Hypothalamus (tissue), 51 donors: ENCODE results near the gene AGBL4.
"Not testable (repeated sequence)": the region's sequence is repeated elsewhere in the genome, so short reads cannot be mapped to it uniquely, and the experiment has no call there.

Source experiments
- DNase-seq, 51 donors: peaks; one replicate each; lab custom pipeline; 2025; lab: John Stamatoyannopoulos, UW

Gene AGBL4

DNA sequence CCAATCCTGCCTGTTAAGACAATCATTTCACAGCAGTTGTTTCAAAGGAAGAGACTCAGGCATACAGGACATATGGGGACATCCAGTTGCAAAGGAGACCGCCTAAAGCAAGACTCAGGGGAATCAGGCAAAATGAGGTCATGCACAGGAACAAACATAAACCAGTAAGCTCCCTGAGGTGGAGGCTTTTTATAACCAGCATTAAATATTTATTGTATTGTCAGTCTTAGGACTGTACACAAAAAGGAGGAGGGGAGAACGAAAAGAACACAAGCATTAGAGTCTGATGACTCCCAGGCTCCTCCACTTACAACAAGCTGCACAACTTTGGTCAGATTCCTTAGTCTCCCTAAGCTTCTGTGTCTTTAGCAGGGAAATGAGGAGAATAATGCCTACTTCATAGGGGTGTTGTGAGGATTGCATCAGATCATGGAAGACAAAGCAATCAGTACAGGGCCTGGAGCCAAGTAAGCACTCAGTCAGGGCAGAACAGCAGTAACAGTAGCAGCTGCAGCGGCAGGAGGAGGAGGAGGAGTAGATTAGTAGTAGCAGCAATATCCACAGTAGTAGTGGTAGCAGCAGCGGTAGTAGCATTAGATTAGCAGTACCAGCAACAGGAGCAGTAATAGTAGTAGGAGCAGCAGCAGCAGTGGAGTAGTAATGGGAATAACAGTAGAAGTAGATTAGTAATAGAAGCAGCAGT, 1497.6 kb downstream of the AGBL4 start:
- peak in 38 of 51 donors; percentile 1 to 77 (median 30) for DNase-seq

DNA sequence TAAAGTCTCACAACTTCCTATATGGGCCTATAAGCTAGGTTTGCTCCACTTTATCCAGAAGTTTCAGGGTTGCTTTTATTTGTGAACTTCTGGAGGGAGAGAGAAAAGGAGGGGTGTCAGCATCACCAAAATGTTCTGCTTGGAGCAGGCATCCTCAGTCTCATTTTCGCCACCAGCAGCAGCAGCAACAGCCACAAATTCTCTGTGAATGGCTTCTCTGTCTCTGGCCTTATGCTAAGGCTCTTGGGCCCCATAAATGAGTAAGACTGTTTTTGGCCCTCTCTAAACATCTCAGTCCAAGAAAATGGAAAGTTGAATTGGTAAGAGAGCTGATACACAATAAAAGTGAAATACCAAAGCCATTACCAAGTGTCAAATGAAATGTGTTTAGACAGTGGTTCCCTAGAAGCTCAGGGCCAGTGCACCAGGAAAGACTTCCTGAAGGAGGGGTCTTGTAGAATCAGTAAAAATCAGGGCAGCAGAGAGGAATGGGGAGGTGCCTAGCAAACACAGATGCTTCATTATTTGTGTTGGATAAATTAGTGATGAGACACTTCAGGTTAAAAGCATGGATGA, 1498.8 kb downstream of the AGBL4 start:
- peak in 16 of 51 donors; percentile 1 to 56 (median 10) for DNase-seq

DNA sequence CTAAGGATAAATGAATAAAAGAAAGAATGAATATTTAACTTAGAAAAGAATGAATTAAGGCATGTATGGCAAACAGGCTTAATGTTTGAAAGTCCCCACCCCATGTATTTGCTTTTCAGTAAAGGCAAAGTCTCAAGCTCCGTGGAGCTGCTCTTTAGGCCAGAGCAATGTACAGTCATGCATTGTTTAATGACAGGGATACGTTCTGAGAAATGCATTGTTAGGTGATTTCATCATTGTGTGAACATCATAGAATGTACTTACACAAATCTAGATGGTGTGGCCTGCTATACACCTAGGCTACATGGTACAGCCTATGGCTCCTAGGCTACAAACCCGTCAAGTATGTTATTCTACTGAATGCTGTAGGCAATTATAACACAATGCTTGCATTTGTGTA, 1500.2 kb downstream of the AGBL4 start:
- DNase-seq = no peak

DNA sequence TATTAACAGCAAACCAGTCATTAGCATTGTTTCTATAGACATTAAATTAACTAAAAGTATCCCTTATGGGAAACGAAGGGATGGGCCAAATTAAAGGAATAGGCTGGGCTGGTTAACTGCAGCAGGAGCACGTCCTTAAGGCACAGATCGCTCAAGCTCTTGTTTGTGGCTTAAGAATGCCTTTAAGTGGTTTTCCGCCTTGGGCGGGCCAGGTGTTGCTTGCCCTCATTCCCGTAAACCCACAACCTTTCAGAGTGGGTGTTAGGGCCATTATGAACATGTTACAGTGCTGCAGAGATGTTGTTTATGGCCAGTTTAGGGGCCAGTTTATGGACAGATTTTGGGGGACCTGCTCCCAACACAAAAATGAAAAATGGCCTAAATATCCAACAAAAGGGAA, 1503.9 kb downstream of the AGBL4 start:
- DNase-seq = not testable (repeated sequence)

DNA sequence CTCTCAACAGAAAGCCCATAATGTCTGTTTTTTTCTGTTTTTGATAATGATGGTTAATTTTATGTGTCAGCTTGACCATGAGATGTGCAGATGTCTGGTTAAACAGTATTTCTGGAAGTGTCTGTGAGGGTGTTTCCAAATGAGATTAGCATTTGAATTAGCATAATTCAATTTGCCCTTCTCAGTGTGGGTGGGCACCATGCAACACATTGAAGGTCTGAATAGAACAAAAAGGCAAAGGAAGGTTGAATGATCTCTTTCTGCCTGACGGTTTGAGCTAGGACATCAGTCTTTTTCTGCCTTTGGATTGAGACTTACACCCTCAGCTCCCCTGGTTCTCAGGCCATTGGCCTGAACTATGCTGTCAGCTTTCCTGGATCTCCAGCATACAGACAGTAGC, 1516.9 kb downstream of the AGBL4 start:
- no peak for DNase-seq

DNA sequence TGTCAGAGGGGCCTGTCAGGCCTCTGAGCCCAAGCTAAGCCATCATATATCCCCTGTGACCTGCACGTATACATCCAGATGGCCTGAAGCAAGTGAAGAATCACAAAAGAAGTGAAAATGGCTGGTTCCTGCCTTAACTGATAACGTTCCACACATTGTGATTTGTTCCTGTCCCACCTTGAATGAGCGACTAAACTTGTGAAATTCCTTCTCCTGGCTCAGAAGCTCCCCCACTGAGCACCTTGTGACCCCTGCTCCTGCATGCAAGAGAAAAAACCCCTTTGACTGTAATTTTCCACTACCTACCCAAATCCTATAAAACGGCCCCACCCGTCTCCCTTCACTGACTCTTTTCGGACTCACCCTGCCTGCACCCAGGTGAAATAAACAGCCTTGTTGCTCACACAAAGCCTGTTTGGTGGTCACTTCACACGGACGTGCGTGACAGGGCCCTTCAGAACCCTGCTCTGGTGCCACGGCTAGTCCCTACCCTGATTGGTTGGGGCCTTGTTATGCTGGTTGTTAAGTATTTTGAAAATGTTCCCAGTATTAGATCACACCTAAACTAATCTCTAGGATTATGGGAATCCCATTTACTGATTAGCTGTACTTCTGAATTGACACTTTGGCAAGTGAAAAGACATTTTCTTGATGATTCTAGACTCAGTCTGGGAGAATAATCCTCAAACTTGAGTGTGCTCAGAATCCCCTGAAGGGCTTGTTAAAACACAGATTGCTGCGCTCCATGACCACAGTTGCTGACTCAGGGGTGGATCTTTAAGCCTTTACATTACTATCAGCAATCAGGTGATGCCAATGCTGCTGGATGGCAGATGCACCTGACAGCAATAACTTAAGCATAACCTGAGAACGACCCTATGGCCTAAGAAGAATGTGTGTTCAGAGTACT, 1523.0 kb downstream of the AGBL4 start:
- no peak for DNase-seq

DNA sequence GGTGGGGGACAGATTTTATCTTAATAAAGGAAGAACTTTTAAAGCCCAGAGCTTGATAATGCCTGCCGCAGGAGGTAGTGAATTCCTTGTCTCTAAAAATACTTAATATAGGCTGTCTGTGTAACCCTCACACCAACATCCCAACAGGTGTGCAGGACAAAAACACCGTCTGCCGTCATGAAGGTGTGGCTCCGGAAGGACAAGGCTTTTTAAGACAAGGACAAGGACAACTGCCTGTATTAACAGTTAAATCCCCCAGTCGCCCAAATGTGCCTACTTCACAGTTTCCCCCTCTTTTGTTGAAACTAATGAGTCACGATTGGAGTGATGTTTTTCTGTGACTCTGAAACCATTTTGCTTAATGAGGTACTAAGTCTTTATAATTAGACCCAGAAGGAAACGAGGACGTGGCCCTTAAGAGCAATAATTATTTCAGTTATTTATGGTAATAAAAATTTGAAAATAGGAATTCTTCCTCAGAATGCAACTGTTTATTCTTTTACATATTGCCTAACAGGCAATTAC, 1524.5 kb downstream of the AGBL4 start:
- no peak for DNase-seq

DNA sequence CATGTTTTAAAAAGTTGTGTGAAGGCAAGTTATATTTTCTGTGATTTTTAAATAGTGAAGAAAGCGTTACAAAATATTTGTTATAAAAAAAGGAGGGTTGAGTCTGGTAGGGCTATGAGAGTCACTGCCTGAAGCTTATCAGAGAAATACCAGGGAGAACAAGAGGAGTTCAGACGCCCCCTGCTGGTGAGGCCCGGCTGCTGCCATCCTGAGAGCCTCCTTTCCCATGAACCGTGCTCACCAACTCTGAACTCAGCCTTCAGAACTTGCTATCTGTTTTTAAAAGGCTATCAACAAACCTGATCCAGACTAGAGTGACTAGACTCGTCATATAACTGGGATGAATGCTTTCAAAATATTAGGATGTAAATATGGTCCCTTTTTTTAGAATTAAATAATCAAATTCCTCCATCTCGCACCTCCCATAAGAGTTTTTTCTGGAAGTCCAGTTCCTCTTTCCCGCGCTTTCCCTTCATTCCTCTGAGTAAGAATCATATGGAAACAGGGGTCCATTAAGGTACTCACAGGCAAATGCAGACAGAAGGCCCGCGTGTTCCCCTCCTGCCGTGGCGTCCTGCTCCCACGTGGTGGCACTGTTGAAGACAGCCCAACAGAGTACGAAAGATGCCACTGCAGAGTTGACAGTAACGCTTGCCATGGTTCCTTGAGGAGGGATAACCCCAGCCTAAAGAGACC, 1525.5 kb downstream of the AGBL4 start:
- DNase-seq = peak; percentile 3 to 93 (median 65)

DNA sequence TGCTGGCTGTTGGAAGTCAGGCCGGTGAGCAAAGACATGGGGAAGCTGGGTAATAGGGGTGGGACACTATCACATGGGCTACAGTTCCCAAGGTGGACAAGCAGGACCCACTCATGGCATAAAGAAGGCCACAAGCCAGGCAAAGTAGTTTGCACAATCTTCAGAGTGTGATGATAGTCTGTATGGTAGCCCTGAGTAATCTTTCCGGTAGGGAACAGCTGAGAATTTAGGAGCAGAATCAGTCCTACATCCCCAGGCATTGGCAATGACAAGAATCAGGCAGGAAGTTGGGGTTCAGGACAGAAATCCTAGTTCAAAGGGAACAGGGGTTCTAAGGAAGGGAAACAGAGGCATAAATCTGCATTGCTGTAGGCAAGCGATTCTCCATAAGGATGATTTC, 1527.8 kb downstream of the AGBL4 start:
- no peak for DNase-seq

DNA sequence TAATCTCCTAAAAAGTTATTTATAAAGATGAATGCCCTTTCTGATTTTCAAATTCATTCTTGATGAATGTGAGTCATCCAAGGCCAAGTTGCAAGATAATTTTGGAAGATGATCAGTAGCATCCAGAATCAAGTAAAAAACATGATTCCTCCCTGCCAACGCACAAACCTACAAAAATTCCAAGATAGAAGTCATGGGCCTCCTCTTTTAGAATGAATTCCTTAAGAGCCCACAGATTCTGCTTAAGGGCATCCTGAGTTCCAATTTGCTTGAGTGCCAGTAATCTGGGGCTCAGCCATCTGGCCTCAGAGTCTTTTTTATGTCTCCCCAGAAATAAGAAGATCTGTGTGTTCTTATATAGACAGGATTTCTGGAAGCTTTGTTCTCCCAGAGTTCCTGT, 1528.6 kb downstream of the AGBL4 start:
- no peak for DNase-seq

DNA sequence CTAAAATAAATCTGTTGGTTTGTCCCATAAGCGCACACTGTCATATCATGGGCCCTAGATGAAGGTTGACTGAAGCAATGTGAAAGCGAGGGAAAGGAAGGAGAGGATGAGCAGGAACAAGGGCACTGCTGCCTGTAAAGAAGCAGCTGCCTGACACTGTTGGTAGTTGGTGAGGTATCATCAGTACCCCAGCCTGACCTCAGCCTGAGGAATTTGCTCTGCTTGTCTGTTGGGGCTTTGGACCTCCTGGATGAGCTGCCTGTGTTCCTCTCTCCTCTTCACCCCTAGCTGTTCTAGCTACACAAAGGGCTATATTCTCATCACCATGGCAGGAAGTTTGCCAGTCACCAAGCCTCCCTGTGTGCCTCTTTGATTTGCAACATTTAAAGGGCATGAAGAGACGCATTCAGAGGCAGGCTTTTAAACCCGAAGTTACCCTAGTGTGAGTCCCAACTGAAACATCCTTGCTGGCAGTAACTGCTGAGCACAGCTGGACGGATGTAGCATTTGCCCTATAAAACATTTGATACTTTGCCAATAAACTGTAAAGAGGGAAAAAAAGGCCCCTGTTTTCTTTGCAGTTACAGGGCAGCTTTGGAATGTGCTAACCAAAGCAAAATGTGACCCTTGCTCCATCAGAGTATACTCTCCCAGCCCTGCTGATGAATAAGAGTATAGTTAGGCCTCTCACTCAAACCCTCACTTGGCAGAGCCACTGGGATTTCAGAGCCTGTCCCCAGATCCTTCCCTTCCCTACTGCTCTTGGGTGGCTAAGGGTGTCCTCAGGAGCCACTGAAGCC, 1529.6 kb downstream of the AGBL4 start:
- peak in 41 of 51 donors; percentile 6 to 90 (median 54) for DNase-seq

DNA sequence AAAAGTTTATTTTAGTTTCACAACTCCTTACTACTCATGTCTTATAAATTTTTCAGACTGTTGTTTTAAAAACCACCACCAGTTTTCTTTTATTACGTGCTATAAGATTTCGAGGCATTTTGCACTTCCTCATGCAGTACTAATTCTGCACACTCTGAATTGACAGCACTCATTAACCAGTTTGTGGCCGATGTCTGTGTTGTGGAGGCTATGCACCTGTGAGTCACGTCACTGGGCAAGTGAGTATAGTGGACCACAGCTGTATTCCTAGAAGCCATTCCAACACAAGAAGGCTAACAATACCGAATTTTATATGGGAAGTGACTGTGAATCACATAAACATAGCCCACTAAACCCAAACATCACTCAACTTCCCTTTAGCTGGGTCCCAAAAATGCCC, 1530.7 kb downstream of the AGBL4 start:
- no peak for DNase-seq

DNA sequence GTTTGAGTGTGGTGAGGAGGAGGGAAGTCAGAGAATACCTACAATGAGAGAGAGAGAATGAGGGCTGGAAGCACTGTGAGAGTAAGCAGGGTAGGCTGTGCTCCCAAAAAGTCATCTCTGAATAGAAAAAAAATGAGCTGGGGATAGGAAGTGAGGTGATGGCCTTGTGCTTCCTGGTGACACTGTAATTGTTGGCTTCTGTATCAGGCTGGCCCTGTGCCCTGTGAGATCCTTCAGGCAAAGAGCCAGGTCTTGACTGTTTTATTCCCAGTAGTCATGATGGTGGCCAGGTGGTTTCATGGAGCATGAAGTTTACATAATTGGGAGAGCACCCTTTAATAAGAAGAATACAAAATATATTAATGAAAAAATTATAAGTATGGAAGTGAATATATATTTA, 1531.4 kb downstream of the AGBL4 start:
- DNase-seq = peak in 1 of 51 donors; percentile 23

DNA sequence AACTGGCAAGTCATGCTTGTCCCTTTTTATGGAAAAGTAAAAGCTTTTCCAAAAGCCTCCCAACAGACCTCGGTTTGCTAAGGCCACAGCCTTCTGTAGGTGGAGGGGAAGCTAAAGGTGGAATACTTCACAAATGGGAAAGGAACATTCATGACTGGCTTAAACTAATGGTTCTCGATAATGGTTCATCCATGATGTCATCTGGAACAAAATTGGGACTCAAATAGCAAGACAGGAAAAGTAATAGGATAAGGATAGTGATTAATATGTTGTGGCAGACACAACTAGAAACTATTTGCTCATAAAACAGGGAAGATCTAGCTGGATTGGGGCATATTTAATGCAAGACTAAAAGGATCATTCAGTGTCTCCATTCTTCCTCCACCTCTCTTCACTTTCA, 1535.0 kb downstream of the AGBL4 start:
- DNase-seq = no peak
